Smooth muscle cell (in vitro differentiated cells): ENCODE data around the gene TTBK1. TPM values are rescaled to one million over a fixed set of nuclear protein-coding genes. Genes with fewer than 3 reads are reported as not detected.

Source experiments
- DNase-seq: peaks from one replicate; lab custom pipeline; 2025; ENCODE audit not compliant: unreplicated experiment; lab: John Stamatoyannopoulos, UW
- H2AFZ ChIP-seq: fragments of 200-600 bp; sonication (generic); 2 replicates; pipeline ENCODE4 v1.6.0; 2016; ENCODE audit warnings: antibody characterized with exemption, low read depth, mild to moderate bottlenecking
- H3F3A ChIP-seq: fragments of 200-600 bp; sonication (generic); 2 replicates; pipeline ENCODE4 v1.6.0; 2017; ENCODE audit warnings: antibody characterized with exemption, low read depth
- H3K27ac ChIP-seq: fragments of 200-600 bp; sonication (generic); 2 replicates; pipeline ENCODE4 v1.5.1; 2016; ENCODE audit warnings: low read depth, mild to moderate bottlenecking
- H3K27me3 ChIP-seq: fragments of 200-600 bp; sonication (generic); 2 replicates; pipeline ENCODE4 v1.6.1; 2016; ENCODE audit warnings: low read depth, mild to moderate bottlenecking
- H3K36me3 ChIP-seq: fragments of 200-600 bp; sonication (generic); 2 replicates; pipeline ENCODE4 v1.5.1; 2016; ENCODE audit warnings: low read depth
- H3K4me1 ChIP-seq: fragments of 200-600 bp; sonication (generic); 2 replicates; pipeline ENCODE4 v1.5.1; 2016; ENCODE audit warnings: low read depth
- H3K4me2 ChIP-seq: fragments of 200-600 bp; sonication (generic); 2 replicates; pipeline ENCODE4 v1.6.0; 2016; ENCODE audit warnings: mild to moderate bottlenecking
- H3K4me3 ChIP-seq: fragments of 200-600 bp; sonication (generic); 2 replicates; pipeline ENCODE4 v1.5.1; 2016; ENCODE audit warnings: mild to moderate bottlenecking
- H3K79me2 ChIP-seq: fragments of 200-600 bp; sonication (generic); 2 replicates; pipeline ENCODE4 v1.6.0; 2016; ENCODE audit warnings: low read depth, mild to moderate bottlenecking
- H3K9ac ChIP-seq: fragments of 200-600 bp; sonication (generic); 2 replicates; pipeline ENCODE4 v1.6.0; 2016; ENCODE audit warnings: low read depth
- H3K9me3 ChIP-seq: fragments of 200-600 bp; sonication (generic); replicated peaks from 2 replicates; pipeline ENCODE4 v1.5.1; 2016; ENCODE audit warnings: low read depth
- H4K20me1 ChIP-seq: fragments of 200-600 bp; sonication (generic); 2 replicates; pipeline ENCODE4 v1.6.0; 2016; ENCODE audit warnings: low read depth
- WGBS: methylation state at CpG from one replicate; pipeline ENCODE4 v1.1.7; 2016; ENCODE audit warnings: low lambda C conversion rate; 5-methylcytosine and 5-hydroxymethylcytosine counted together
- polyA plus RNA-seq: library from polyadenylated mRNA; unstranded; fragments of >200 nt; fragmentation: Nextera tagmentation; extraction: Ambion mirVana; gene quantifications from 2 replicates; pipeline ENCODE4 v1.2.1, GENCODE V29; 2016
- total RNA-seq: library from RNA; depleted of rRNA; stranded (reverse); fragments of >200 nt; gene quantifications from 2 replicates; pipeline ENCODE4 v1.2.3, GENCODE V29; 2014
- TF ChIP-seq, protein P1 (sequence below): fragments of 200-600 bp; sonication (generic); IDR thresholded peaks from 2 replicates; pipeline ENCODE4 v1.5.1; 2017; ENCODE audit warnings: borderline replicate concordance, mild to moderate bottlenecking, antibody characterized with exemption; ENCODE audit not compliant: insufficient read depth, poor library complexity, severe bottlenecking

The TTBK1 gene
- total and polyA plus RNA-seq, 2 experiments from 2014 or later, result not detected

DNA sequence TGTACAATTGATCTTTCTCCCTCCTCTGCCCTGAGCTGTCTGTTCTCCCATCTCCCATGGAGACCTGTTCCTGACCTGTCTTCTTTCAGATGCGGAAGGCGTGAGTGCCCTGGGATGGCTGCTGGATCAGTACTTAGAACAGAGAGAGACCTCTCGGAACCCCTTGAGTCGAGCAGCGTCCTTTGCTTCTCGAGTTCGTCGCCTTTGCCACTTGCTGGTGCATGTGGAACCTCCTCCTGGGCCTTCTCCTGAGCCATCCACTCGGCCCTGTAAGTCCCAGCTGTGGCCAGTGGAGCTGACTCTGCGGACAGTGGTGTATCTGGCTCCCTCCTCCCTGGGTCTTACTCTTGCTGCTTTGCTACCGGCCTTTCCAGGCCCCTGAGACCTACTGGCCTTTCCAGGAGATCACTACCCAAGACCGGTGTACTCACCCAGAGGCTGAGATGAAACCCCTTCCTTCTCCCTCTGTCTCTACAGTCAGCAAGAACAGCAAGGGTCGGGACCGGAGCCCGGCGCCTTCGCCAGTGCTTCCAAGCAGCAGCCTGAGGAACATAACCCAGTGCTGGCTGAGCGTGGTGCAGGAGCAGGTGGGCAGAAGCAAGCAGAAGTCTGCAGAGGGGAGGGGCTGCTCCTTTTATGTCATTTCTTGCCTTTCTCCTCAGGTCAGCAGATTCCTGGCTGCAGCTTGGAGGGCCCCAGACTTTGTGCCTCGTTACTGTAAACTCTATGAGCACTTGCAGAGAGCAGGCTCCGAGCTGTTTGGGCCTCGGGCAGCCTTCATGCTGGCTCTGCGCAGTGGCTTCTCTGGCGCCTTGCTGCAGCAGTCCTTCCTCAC is 38.8 kb upstream of the TTBK1 start:
- TF ChIP-seq, protein P1, sequence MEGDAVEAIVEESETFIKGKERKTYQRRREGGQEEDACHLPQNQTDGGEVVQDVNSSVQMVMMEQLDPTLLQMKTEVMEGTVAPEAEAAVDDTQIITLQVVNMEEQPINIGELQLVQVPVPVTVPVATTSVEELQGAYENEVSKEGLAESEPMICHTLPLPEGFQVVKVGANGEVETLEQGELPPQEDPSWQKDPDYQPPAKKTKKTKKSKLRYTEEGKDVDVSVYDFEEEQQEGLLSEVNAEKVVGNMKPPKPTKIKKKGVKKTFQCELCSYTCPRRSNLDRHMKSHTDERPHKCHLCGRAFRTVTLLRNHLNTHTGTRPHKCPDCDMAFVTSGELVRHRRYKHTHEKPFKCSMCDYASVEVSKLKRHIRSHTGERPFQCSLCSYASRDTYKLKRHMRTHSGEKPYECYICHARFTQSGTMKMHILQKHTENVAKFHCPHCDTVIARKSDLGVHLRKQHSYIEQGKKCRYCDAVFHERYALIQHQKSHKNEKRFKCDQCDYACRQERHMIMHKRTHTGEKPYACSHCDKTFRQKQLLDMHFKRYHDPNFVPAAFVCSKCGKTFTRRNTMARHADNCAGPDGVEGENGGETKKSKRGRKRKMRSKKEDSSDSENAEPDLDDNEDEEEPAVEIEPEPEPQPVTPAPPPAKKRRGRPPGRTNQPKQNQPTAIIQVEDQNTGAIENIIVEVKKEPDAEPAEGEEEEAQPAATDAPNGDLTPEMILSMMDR, result no peak
- DNase-seq, result no peak
- Histone ChIP-seq H3K9ac (no peak overlapping the region), H3K27me3 (no peaks in the 10 kb centered on the region), H3K79me2 (no peaks in the 10 kb centered on the region), H3K4me2 (no peak overlapping the region), H3K9me3 (no peaks in the 10 kb centered on the region), H3K27ac (no peak overlapping the region), H3K4me1 (no peaks in the 10 kb centered on the region), H2AFZ (no peak overlapping the region), H4K20me1 (no peaks in the 10 kb centered on the region), H3F3A (no peaks in the 10 kb centered on the region), H3K4me3 (no peak overlapping the region), H3K36me3 (no peaks in the 10 kb centered on the region)
- WGBS, result 94% methylated on average over 23 of the region's 23 CpGs

DNA sequence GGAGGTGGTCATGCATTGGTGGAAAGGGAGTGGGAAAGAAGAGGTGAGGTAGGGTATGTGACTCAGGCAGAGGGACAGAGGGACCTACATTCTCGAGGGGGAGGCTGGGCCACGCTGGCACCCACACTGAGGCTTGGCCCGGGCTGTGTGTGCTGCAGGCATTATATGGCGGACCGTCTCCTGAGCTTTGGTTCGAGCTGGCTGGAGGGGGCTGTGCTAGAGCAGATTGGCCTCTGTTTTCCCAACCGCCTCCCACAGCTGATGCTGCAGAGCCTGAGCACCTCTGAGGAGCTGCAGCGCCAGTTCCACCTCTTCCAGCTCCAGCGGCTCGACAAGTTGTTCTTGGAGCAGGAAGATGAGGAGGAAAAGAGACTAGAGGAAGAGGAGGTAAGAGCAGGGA is 37.4 kb upstream of the TTBK1 start:
- Histone ChIP-seq H3K27ac (no peak overlapping the region), H3K4me3 (no peak overlapping the region), H3K36me3 (no peaks in the 10 kb centered on the region), H2AFZ (no peak overlapping the region), H3K27me3 (no peaks in the 10 kb centered on the region), H3K4me2 (no peak overlapping the region), H3F3A (no peaks in the 10 kb centered on the region), H3K4me1 (no peaks in the 10 kb centered on the region), H4K20me1 (no peaks in the 10 kb centered on the region), H3K9me3 (no peaks in the 10 kb centered on the region), H3K79me2 (no peaks in the 10 kb centered on the region), H3K9ac (no peak overlapping the region)
- TF ChIP-seq, protein P1, result no peak
- WGBS, result 96% methylated on average over 10 of the region's 10 CpGs
- DNase-seq, result no peak

DNA sequence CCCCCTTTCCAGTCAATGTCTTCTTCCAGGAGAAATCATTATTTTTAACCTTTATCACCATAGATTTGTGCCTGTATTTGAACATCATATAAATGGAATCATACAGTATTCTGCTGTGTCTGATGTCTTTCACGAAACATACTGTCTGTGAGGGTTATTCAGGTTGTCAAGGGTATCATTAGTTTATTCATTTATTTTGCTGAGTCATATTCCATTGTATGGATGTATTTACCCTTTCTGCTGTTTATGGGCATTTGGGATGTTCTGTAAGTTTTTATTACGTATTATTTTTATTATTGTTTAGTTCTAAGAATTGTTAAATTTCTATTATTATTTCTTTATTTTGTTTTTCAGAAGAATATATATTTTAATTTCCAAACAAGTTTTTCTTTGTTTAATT is 36.0 kb upstream of the TTBK1 start:
- H3K9ac ChIP-seq, result no peak overlapping the region
- TF ChIP-seq, protein P1, result no peak
- H3K4me2 ChIP-seq, result no peak overlapping the region
- H3K79me2 ChIP-seq, result no peaks in the 10 kb centered on the region
- no peaks in the 10 kb centered on the region for H4K20me1 ChIP-seq
- no peaks in the 10 kb centered on the region for H3K27me3 ChIP-seq
- H3K9me3 ChIP-seq, result no peaks in the 10 kb centered on the region
- no peak overlapping the region for H3K27ac ChIP-seq
- H3K4me3 ChIP-seq, result no peak overlapping the region
- no peak for DNase-seq
- no peaks in the 10 kb centered on the region for H3K36me3 ChIP-seq
- H3F3A ChIP-seq, result no peaks in the 10 kb centered on the region
- H2AFZ ChIP-seq, result no peak overlapping the region
- 95% methylated on average over 2 of the region's 2 CpGs for WGBS
- no peaks in the 10 kb centered on the region for H3K4me1 ChIP-seq

DNA sequence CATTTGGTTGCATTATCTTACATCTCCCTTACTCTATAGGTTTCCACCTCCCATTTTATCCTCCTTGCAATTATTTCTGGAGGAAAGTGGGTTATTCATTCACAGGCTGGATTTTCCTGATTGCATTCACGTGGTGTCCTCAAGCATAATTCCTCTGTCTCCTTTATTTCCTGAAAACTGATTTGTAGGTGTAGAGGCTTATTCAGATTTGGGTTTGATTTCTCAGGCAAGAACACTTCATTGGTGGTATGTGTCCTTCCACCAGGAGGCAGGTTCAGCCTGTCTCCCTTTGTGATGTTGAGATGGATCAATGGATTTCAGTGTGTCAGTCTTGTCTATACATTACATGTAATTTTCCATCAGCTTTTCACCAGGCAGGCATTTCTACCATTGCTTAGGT is 31.3 kb upstream of the TTBK1 start:
- TF ChIP-seq, protein P1, result no peak
- Histone ChIP-seq H3K4me3 (no peak overlapping the region), H3K27ac (no peak overlapping the region), H3K4me2 (no peak overlapping the region), H3K4me1 (no peaks in the 10 kb centered on the region), H2AFZ (no peak overlapping the region), H3K79me2 (no peaks in the 10 kb centered on the region), H3K9ac (no peak overlapping the region), H3K9me3 (no peaks in the 10 kb centered on the region), H3F3A (no peaks in the 10 kb centered on the region), H4K20me1 (no peaks in the 10 kb centered on the region), H3K27me3 (no peaks in the 10 kb centered on the region), H3K36me3 (no peaks in the 10 kb centered on the region)
- 83% methylated on average over 1 of the region's 1 CpG for WGBS
- no peak for DNase-seq
